Measurements from ENCODE around the gene EFNA4. TPM values are rescaled to one million over a fixed set of nuclear protein-coding genes. Genes with fewer than 3 reads are reported as not detected.

Gene EFNA4
- total RNA-seq, 1 experiment from 2014 or later: 4.7 TPM

DNA sequence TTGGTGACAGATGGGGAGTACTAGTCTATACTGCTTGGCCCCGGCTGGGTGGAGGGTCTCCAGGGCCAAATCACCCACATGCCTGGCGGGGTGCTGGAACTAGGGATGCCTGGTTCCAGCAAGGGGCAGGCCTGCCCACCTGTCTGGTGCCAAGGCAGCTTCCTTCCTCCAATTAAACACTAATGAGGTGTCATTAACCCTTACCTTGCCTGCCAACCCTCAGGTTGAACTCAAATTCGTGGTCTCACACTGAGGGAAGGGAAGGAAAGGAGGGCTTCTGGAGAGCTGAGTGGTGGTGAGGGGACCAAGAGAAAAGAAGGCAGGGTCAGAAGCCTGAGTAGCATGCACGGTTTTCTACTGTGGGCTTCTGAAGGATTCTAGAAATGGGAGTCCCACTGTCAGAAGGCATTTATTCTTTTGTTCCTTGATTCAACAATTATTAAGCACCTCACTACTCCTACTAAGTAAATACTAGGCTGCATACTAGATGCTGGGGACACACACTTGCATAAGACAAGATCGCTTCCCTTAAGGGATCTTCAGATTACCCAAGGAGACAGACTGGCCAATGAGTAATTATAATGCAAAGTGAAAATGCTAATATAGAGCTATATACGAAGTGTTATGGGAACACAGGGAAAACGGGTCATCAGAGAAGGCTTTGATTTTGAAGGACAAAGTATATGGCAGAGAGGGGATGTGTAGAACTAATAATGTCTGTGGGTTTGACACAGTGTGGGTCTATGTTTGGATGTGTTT, 9.2 kb downstream of the EFNA4 start:
- DNase-seq (ENCODE audit: low read depth): no peak

GRCh38 chr1:155073377-155074242, 10.1 kb downstream of the EFNA4 start:
- no peak for DNase-seq (ENCODE audit: low read depth)

DNA sequence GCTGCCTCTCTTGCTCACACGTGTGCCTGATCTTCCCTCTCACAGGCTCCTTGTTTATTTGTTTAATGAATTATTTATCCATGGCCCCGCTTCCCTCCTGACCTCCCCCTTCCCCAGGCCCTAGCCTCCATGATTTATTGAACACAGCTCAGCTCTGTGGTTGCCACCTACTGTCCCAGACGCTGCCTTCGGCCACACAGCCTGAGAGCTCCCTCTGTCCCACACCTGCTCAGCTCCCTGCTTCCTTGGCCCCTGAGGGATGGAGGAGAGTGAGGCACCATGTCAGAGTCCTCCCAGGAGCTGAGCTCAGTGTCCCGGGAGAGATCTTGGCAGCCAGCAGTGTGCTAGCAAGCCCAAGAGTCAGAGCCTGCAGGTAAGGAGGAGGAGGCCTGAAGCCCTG, 12.0 kb downstream of the EFNA4 start:
- no peak for DNase-seq (ENCODE audit: low read depth)

- DNase-seq (ENCODE audit: low read depth): no peak
Observed at GRCh38 chr1:155076371-155076770, 12.8 kb downstream of the EFNA4 start.

- no peak for DNase-seq (ENCODE audit: low read depth)
Observed at GRCh38 chr1:155077346-155077745, 13.8 kb downstream of the EFNA4 start.

GRCh38 chr1:155077758-155078445, 14.4 kb downstream of the EFNA4 start:
- no peak for DNase-seq (ENCODE audit: low read depth)

- peak; percentile 50 for DNase-seq (ENCODE audit: low read depth)
Observed at GRCh38 chr1:155078469-155079209, 15.1 kb downstream of the EFNA4 start, which contains the start of gene EFNA3. EFNA3 (plus strand) TSS chr1:155078837; CDS start chr1:155078942, 105 bp downstream.

DNA sequence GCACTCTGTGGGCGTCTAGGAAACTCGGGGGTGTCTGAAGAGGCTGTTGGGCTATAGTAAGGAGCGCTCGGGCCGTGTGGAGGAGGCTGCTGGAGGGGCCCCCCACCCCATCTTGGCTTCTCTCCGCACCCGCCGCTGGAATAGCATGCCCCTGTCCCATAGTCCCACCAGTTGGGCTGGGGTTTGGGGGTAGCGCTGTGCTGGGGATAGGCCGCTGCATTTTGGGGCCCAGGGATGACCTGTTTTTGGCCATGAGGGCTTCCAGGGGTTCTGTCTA, 15.6 kb downstream of the EFNA4 start:
- no peak for DNase-seq (ENCODE audit: low read depth)

- DNase-seq (ENCODE audit: low read depth): no peak
Observed at GRCh38 chr1:155079487-155080311, 16.2 kb downstream of the EFNA4 start.

DNA sequence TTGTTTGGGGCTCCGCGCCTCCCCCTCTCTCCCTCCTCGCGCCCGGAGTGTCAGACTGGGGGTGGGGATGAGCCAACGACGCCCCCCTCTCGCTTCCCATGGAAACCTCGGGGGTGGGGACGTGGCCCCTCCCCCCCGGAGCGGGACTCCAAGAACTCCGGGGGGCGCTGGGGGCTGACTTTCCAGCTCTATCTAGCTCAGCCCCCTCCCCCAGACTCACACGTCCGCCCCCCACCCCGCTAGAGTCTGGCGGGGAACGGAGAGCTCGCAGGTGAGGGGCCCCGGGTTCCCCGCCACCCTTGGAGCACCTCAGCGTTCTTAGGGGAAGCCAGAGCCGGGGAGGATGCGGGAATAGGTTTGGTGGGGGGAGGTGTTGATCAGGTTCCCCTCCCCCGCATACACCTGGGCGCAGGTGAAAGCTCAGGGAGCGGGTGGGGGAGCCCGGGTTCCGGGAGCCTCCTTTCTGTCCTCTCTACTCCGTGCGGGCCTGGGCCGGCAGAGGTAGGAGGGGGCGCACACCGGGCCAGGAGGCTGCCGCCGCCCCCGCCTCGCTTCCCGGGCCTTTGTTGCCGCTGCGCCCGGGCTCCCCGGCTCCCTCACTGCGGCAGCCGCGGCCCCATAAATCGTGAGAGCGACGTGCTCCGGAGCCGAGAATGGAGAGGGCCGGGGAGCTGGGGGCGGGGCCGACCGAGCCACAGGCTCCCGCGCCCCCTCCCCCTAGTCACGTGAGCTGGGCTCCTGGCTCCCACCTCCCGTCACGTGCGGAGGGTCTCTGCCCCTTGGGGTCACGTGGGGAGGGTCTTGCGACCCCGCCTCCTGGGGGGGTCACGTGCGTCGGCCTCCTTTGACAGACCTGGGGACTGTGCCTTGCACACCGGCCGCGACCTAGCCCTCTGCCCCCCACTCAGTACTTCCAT, 17.0 kb downstream of the EFNA4 start:
- no peak for DNase-seq (ENCODE audit: low read depth)

DNA sequence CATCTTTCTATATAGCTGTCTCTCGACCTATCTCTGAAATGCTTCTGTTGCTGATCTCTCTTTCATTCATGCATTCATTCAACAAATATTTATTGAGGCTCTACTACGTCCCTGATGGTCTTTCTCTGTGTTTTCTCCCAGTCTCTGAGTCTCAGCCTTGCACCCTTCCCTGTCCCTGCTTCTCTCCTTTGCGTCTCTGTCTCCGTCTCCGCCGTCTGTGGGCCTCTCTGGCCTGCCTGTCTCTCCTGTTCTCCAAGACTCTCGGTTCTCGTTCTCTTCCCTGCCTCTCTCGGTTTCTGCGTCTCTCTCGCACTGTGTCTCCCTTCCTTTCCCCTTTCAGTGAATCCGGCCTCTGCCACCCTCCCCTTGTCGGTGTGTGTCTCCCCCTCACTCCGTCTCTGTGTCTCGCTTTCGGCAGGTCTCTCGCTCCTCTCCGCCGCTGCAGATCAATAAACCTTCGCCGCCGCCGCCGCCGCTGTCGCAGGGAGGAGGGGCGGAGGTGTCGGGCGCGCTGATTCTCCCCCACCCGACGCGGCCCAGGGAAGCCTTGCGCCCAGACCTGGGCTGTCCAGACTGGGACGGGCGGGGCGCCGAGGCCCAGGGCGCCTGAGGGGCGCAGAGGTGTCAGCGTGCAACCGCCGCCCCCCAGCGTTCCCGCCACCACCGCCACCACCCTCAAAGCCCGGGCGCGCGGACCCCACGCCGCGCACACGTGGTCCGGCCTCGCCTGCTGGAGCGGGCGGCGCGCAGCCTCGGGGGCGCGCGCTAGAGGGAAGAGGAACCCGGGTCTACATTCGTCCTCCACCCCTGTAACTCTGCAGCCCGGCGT, 18.1 kb downstream of the EFNA4 start:
- DNase-seq (ENCODE audit: low read depth): no peak

GRCh38 chr1:155082301-155083051, 18.9 kb downstream of the EFNA4 start:
- DNase-seq (ENCODE audit: low read depth): no peak

DNA sequence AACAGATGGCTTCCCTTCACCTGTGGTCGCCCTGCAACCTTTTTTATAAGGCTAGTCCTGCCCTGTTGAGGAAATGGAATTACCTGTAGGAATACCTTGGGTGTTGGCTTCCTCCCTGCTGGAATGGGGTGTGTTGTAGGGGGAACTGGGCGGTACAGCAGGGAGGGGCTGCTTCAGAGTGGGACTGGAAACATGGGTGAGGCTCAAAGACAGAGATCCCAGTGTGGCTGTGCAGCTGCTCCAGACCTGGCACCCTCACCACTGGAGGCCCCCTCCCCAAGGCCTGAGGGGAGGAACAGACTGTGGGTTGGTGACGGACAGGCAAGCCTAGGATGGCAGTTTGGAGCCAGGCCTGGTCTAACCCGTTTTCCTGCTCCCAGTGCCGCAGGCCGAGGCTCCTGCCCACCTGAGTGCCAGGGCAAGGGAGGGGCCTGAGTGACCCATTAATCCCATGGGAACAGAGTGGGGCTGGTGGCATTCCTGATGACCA, 19.6 kb downstream of the EFNA4 start:
- no peak for DNase-seq (ENCODE audit: low read depth)

GRCh38 chr1:155083865-155084721, 20.6 kb downstream of the EFNA4 start:
- DNase-seq (ENCODE audit: low read depth): peak; percentile 24

GRCh38 chr1:155084722-155085503, 21.4 kb downstream of the EFNA4 start:
- peak; percentile 85 for DNase-seq (ENCODE audit: low read depth)

- DNase-seq (ENCODE audit: low read depth): peak; percentile 37
Observed at GRCh38 chr1:155085504-155086127, 22.1 kb downstream of the EFNA4 start.
